ENCODE measurements around the gene NMNAT3. TPM values are rescaled to one million over a fixed set of nuclear protein-coding genes. Genes with fewer than 3 reads are reported as not detected.

Gene NMNAT3
- polyA plus RNA-seq, 1 of the 3 experiments (the other 2 are of a cell fraction) = not detected

DNA sequence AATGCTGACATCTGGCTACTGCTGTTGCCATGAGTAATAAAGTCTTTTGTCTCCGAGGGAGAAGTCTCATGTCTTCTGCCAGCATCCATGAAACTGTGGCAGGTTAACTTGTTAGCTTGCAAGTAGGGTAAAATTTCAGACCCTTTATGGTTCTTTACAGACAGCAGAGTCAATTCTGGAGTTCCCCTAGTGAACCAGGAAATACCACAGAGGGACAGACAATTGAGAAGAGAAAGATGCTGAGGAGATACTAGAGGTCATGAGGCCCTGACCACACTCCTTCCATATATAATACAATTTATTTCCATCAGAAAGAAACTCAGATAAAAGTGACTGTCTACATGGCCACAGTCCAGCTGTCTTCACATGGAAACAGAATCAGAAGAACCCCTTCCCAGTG lies 38.1 kb downstream of the NMNAT3 start:
- no peaks in the 10 kb centered on the region for H3K9me2 ChIP-seq
- H4K20me1 ChIP-seq (ENCODE audit: insufficient read depth) = no peaks in the 10 kb centered on the region
- H3K36me3 ChIP-seq (replicated peaks in 1 of 2; ENCODE audit: control insufficient read depth in 1 of 2, insufficient read depth in 2 of 2, low read length in 1 of 2) = no peaks in the 10 kb centered on the region
- H3K4me1 ChIP-seq (ENCODE audit: control insufficient read depth in 1 of 2, insufficient read depth in 2 of 2, low read depth in 1 of 2, low read length in 1 of 2) = no peaks in the 10 kb centered on the region
- no peaks in the 10 kb centered on the region for H3F3A ChIP-seq (replicated peaks; ENCODE audit: insufficient read depth)
- no peak overlapping the region for H3K4me2 ChIP-seq
- no peak overlapping the region for H3K4me3 ChIP-seq (ENCODE audit: low read depth in 2 of 2, low read length in 1 of 2)
- no peak overlapping the region for H3K27ac ChIP-seq (ENCODE audit: low read depth in 2 of 2, low read length in 1 of 2)
- H3K9ac ChIP-seq = no peak overlapping the region
- WGBS (ENCODE audit: low lambda C conversion rate) = 0% methylated on average over 1 of the region's 1 CpG
- TF ChIP-seq FOXM1 (IDR thresholded peaks at IDR 0.05; ENCODE audit: low read depth) = no peak
- no peak for TF ChIP-seq TCF12 (IDR thresholded peaks at IDR 0.05)
- no peak for TF ChIP-seq JUND (IDR thresholded peaks at IDR 0.05)
- no peak for TF ChIP-seq RCOR1 (IDR thresholded peaks at IDR 0.05; ENCODE audit: low read length)
- CTCF ChIA-PET = interaction anchor here (1.5 to 2.3 kb wide), 2 partner anchors 11 to 29 kb away, joined by 3 to 6 read pairs; no protein-coding TSS in a partner anchor
- no peaks in the 10 kb centered on the region for H3K9me3 ChIP-seq
- no peaks in the 10 kb centered on the region for H3K27me3 ChIP-seq (ENCODE audit: insufficient read depth)
- POLR2A ChIA-PET = no interaction called here
- no peaks in the 10 kb centered on the region for H3K79me2 ChIP-seq (ENCODE audit: insufficient read depth)
- no peak for DNase-seq
- no peak overlapping the region for H2AFZ ChIP-seq (ENCODE audit: low read depth)

GRCh38 chr3:139638518-139638917 lies 39.3 kb downstream of the NMNAT3 start:
- Histone ChIP-seq H3F3A (replicated peaks; ENCODE audit: insufficient read depth) (no peaks in the 10 kb centered on the region), H3K79me2 (ENCODE audit: insufficient read depth) (no peaks in the 10 kb centered on the region), H3K27me3 (ENCODE audit: insufficient read depth) (no peaks in the 10 kb centered on the region), H3K4me2 (no peak overlapping the region), H3K4me1 (ENCODE audit: control insufficient read depth in 1 of 2, insufficient read depth in 2 of 2, low read depth in 1 of 2, low read length in 1 of 2) (no peaks in the 10 kb centered on the region; a peak in 1 of 4 replicates), H3K9me3 (no peaks in the 10 kb centered on the region), H2AFZ (ENCODE audit: low read depth) (no peak overlapping the region), H3K9ac (no peak overlapping the region), H4K20me1 (ENCODE audit: insufficient read depth) (no peaks in the 10 kb centered on the region), H3K36me3 (replicated peaks in 1 of 2; ENCODE audit: control insufficient read depth in 1 of 2, insufficient read depth in 2 of 2, low read length in 1 of 2) (no peaks in the 10 kb centered on the region), H3K9me2 (no peaks in the 10 kb centered on the region), H3K27ac (ENCODE audit: low read depth in 2 of 2, low read length in 1 of 2) (no peak overlapping the region), H3K4me3 (ENCODE audit: low read depth in 2 of 2, low read length in 1 of 2) (no peak overlapping the region)
- ChIA-PET POLR2A (no interaction called here), CTCF (interaction anchor here (1.5 kb wide), 1 partner anchor 28 kb away, joined by 3 read pairs; no protein-coding TSS in a partner anchor)
- TF ChIP-seq NRF1 (IDR thresholded peaks at IDR 0.05; ENCODE audit: low read depth, low read length) (no peak), SMC3 (IDR thresholded peaks at IDR 0.05; ENCODE audit: low read depth, low read length) (no peak), EP300 (IDR thresholded peaks at IDR 0.05; ENCODE audit: borderline replicate concordance in 1 of 2, low read depth in 1 of 2, low read length in 1 of 2) (no peak), RAD21 (IDR thresholded peaks at IDR 0.05; ENCODE audit: low read length) (no peak), TCF12 (IDR thresholded peaks at IDR 0.05) (no peak), TAF1 (IDR thresholded peaks at IDR 0.05; ENCODE audit: borderline replicate concordance, low read depth, low read length) (no peak), ZBTB33 (IDR thresholded peaks at IDR 0.05; ENCODE audit: borderline replicate concordance, low read depth) (no peak), POLR2AphosphoS5 (IDR thresholded peaks at IDR 0.05; ENCODE audit: low read depth, low read length) (no peak), SIN3A (IDR thresholded peaks at IDR 0.05; ENCODE audit: borderline replicate concordance, low read depth, low read length) (no peak), GABPA (IDR thresholded peaks at IDR 0.05; ENCODE audit: low read depth) (no peak), CHD2 (IDR thresholded peaks at IDR 0.05; ENCODE audit: low read length, partially characterized antibody) (no peak), FOXJ3 (CRISPR knock-in tag; IDR thresholded peaks at IDR 0.05) (no peak), JUND (IDR thresholded peaks at IDR 0.05) (no peak), RXRA (IDR thresholded peaks at IDR 0.05; ENCODE audit: borderline replicate concordance, low read depth) (no peak), FOXM1 (IDR thresholded peaks at IDR 0.05; ENCODE audit: low read depth) (no peak), MXI1 (IDR thresholded peaks at IDR 0.05; ENCODE audit: low read depth, low read length) (no peak), FOSL2 (IDR thresholded peaks at IDR 0.05; ENCODE audit: borderline replicate concordance, low read depth) (no peak), ELF1 (IDR thresholded peaks at IDR 0.05) (no peak)
- TF ChIP-seq, protein P1, sequence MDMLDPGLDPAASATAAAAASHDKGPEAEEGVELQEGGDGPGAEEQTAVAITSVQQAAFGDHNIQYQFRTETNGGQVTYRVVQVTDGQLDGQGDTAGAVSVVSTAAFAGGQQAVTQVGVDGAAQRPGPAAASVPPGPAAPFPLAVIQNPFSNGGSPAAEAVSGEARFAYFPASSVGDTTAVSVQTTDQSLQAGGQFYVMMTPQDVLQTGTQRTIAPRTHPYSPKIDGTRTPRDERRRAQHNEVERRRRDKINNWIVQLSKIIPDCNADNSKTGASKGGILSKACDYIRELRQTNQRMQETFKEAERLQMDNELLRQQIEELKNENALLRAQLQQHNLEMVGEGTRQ (IDR thresholded peaks at IDR 0.05; ENCODE audit: borderline replicate concordance, low read depth, low read length) = no peak
- 12% methylated on average over 2 of the region's 2 CpGs for WGBS (ENCODE audit: low lambda C conversion rate)
- DNase-seq = no peak
